GM19455 (cell line): ENCODE data around the gene RORB.
"Not testable (repeated sequence)": the region's sequence is repeated elsewhere in the genome, so short reads cannot be mapped to it uniquely, and the experiment has no call there.

Experiments used
- ATAC-seq: cut with Tn5 transposase; IDR thresholded peaks from one replicate; pipeline ENCODE4 v1.9.1; 2021; ENCODE audit not compliant: unreplicated experiment

RORB gene

DNA sequence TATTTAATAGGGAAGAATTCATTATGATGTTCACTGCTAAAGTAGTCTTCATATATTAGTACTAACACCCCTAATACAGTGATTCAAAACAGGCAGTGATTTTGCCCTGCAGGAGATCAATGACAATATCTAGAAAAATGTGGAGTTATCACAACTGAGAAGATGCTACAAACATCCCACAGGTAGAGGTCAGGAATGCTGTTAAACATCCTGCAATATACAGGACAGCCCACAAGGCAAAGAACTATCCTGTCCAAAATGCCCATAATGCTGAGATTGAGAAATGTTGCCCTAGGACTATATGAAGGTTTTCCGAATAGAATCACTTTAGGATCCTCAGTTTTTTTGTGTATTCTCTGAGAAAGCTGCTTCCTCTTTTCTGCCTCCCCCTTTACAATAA lies 15.3 kb downstream of the RORB start:
- no peak for ATAC-seq

DNA sequence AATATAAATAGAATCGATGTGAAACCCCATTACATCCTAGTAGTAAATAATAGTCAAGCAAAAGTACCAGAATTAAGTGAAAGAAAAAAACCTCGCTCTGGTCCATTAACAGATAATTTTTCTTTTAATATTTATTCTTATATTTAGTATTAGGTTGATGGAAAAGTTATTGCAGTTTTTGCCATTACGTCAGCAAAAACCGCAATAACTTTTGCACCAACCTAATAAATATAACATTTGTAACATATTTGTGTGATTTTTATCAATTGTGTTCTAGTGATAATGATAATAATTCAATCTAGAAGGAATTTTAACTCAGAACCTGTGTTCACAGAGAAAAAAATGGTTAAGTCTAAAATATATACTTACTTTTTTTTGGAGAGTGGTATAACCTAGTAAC lies 16.1 kb downstream of the RORB start:
- ATAC-seq, result no peak

DNA sequence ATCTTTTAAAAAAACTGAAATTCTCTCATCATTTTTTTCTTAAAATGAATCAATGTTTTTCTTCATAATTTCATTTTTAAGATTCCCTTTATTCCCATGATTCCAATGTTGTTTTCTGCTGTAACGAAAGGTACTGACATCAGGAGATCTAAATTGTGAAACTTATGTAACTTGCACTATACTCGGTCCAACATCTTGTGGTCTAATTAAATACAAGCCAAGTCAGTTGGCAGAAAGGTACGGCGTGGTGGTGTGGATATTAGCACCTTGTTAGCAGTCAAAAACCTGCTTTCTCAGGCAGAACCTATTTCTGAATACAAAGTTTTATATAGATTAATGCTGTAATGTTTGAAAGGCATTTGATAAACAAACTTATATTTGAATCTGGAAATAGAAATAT lies 20.1 kb downstream of the RORB start:
- no peak for ATAC-seq

DNA sequence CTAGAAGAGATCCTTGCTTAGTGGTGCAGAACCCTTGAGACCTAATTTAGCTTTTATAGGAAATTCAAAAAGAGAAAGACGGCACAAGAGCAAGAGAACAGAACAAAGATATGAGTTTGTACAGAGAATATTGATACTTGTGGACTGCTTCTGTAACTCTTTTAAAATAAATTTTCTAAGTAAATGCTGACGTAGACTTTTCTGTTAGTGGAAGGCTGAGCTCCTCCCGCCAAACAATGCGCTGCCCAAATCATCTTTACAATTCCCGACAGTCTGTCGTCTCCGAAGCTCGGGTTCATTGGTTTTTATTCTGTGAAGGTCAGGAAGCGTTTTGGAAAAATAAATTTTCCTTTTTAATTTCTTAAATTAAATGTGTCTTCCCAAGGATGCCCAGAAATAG lies 22.3 kb downstream of the RORB start:
- ATAC-seq, result no peak

- no peak for ATAC-seq
These were observed 23.9 kb downstream of the RORB start for GRCh38 chr9:74521009-74521408.

- no peak for ATAC-seq
These were observed 27.2 kb downstream of the RORB start for GRCh38 chr9:74524289-74524688.

DNA sequence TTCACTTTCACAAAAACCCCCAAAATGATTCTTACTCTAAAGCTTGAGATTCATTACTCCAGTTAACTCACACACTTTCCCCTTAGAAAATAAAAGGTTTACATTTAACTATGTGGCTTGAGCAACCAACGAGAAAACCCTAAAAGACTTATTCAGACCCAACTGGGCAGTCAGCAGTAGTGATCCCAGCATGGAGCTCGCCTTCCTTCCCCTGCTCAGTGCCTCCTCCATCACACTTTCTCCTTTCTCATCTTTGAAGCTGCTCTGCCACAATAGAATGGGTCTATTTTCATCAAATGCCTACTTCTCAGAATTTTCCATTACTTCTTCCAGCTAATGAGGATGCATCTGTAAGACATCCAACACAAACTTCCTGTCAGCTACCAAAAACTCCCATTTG lies 29.1 kb downstream of the RORB start:
- no peak for ATAC-seq

GRCh38 chr9:74527718-74528117 lies 30.6 kb downstream of the RORB start:
- ATAC-seq, result no peak

GRCh38 chr9:74528207-74528606 lies 31.1 kb downstream of the RORB start:
- no peak for ATAC-seq

- ATAC-seq, result not testable (repeated sequence)
These were observed 33.3 kb downstream of the RORB start for GRCh38 chr9:74530458-74530857.

DNA sequence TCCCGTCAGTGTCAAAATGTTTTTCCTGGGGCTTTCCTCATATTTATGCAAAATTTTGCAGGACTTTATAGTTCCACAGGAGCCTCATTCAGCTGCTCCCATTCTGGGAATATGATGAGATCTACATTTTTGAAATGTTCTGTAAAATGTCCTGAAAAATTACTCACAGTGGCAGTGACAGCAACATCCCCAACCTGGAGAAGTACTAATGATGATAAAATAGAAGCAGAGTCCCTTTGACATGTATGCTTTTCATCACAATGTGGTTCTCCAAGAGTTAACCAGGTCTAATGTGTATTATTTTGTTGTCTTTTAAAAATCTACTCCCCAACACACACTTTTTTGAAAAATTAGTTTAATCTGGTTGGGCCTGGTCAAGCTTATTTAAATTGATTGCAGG lies 36.1 kb downstream of the RORB start:
- no peak for ATAC-seq

GRCh38 chr9:74534841-74535240 lies 37.7 kb downstream of the RORB start:
- no peak for ATAC-seq

DNA sequence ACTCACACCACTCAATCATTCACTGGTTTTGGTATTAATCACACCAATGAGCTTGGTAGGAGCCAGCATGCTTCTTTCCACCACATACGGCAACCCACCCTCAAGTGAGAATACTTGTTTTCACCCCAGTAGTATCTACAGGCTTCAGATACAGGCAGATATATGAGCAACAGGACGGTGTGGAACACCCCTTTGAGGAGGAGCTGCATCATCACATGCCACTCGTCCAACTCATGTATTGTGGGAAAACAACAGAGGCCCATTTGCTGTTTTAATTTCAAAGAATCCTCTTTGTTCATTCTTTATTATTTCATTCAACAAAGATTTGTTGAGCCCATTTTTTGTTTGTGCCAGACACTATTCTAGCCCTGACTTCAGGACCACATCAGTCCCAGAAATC lies 46.0 kb downstream of the RORB start:
- no peak for ATAC-seq

GRCh38 chr9:74551266-74551665 lies 54.1 kb downstream of the RORB start:
- no peak for ATAC-seq

GRCh38 chr9:74554751-74555419 lies 57.8 kb downstream of the RORB start:
- no peak for ATAC-seq

- ATAC-seq, result no peak
These were observed 58.4 kb downstream of the RORB start for GRCh38 chr9:74555565-74555964.

GRCh38 chr9:74556685-74557084 lies 59.5 kb downstream of the RORB start:
- ATAC-seq, result peak; percentile 81

- no peak for ATAC-seq
These were observed 60.4 kb downstream of the RORB start for GRCh38 chr9:74557571-74557970.

DNA sequence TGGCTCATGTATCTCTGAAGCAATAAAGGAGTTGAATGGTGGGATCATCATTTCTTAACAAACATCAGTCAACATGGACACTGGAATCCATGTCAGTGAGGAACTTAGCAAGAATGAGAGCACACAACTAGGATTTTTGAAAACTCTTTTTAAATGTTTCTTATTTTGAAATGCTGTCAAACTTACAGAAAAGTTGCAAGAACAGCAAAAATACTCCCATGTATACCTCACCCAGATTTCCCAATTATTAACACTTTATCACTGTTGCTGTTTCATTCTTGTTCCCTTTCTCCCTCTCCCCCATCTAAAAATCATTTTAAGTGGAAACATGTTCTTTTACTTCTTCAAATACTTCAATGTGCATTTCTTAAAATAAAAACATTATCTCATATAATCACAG lies 65.5 kb downstream of the RORB start:
- no peak for ATAC-seq

DNA sequence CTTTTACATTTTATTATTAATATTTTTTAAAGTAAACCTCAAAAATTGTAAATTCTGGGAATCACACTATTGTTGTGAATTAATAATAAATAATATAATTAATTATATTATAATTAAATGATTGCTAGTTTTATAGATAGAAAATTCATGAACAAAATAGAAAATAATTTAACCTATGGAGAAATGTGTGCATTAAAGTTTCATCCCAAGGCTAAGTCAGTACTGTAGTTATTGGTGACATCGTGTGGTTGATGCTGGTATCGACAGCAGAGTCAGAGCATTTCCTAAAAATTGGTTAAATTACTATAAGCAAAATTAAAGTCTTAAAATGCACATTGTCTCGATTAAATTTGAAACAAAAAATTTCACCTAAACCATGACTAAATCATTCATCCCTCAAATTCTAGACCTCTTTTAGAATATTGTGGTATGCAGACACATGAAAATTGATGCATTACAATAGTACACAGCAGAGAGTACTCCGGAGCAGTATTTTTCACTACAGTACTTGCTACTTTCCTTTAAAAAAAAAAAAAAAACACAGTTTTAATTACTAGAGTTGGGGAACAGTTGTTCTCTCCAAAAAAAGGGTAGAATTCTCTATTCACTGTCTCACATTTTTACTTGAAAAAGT lies 73.9 kb downstream of the RORB start:
- no peak for ATAC-seq

DNA sequence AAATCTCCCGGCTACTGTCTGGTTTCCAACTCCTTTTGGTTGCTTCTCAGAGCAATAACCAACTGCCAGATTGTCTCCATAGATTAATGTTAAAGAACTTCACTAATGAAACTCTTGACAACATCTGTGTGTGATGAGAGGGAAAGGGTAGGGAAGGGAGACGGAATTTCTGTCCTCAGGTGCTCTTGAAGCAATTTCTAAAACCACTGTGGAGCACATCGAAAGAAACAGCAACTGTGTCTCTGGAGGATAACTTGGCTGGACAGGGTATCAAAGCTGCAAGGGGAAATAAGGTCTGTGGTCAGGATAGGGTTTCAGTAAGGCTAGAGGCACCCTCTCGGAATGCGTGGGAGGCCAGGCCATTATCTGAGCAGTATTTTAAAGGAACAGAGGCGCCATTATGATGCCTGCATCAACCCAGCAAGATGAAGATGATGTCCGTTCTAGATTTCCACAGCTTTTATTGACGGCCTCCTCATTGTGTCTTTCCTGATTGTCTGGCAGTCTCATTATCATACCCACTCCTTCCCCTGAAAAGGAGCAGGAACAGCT lies 76.6 kb downstream of the RORB start:
- ATAC-seq, result peak; percentile 69

DNA sequence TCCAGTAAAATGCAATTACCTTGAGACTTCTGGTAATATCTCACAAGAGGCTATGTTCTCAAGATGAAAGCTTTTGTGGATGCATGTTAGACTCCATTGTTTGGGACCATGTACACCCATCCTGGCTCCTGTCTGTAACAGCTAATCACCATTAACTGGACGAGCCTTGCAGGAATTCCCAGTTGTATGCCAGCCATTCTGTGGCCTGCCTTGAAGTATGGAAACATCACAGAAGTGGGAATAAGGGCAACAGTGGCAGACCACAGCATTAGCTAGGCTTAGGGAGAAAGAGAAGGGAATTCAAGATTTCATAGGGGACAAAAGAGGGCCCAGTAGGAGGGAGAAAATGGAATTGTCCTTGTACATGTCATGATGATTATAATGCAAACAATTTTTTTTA lies 79.0 kb downstream of the RORB start:
- no peak for ATAC-seq

DNA sequence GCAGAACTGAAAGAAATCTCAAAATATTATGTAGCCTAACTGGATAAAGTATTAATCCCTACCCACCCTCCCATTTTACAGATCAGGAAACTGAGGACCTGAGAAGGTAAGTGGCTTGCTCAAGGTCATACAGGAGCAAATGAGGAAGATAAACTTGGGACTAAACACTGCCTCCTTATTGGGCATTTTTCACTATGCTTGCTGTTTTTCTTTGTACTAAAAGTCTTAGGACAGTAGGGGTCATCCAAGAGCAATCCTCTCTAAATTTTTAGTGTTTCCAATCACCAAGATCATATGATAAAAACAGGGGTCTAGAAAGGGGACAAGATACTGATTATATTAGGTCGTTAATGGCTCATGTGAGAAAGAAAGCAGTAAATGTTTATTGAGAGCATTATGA lies 80.8 kb downstream of the RORB start:
- no peak for ATAC-seq
